ENCODE results near the gene TRIM37. TPM values are rescaled to one million over a fixed set of nuclear protein-coding genes. Genes with fewer than 3 reads are reported as not detected.

The TRIM37 gene
- total RNA-seq, 1 donor from 2014 or later: 25.4 TPM

- no peak for FAIRE-seq
- Histone ChIP-seq H3K79me2 (ENCODE audit: insufficient read depth, low read length) (no peaks in the 10 kb centered on the region), H3K36me3 (ENCODE audit: insufficient read depth, low read length) (no peaks in the 10 kb centered on the region)
Measured at GRCh38 chr17:58995247-58995940, 111.3 kb downstream of the TRIM37 start.

DNA sequence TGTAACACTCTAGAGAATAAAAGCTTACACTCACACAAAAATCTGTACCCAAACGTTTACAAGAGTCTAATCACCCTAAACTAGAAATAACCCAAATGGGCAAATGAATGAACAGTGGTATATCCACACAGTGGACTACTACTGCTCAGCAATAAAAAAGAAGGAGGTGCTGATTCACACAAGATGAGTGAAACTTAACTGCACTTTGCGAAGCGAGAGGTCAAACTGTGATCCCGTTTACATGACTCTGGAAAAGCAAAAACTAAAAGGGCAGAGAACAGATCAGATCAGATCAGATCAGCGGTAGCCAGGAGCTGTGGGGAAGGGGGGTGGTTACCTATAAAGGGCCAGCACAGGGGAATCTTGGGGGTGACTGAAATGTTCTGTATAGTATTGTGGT, 113.4 kb downstream of the TRIM37 start:
- peaks cover 25% of the 10 kb centered on the region for H3K4me1 ChIP-seq (ENCODE audit: insufficient read depth, low read length)
- H2AFZ ChIP-seq (ENCODE audit: low read depth, low read length): no peak overlapping the region
- Mint-ChIP-seq H3K9me3 (ENCODE audit: unreplicated experiment) (no peaks in the 10 kb centered on the region), H3K27ac (ENCODE audit: unreplicated experiment) (peak overlapping the region; percentile 99), H3K4me1 (ENCODE audit: low read depth, unreplicated experiment) (peaks cover 23% of the 10 kb centered on the region), H3K4me3 (ENCODE audit: unreplicated experiment) (no peak overlapping the region), H3K36me3 (ENCODE audit: low read depth, unreplicated experiment) (no peaks in the 10 kb centered on the region), H3K27me3 (ENCODE audit: low read depth, unreplicated experiment) (no peaks in the 10 kb centered on the region)
- H3K9ac ChIP-seq (ENCODE audit: low read length): peak overlapping the region; percentile 17
- TF ChIP-seq, protein P1, sequence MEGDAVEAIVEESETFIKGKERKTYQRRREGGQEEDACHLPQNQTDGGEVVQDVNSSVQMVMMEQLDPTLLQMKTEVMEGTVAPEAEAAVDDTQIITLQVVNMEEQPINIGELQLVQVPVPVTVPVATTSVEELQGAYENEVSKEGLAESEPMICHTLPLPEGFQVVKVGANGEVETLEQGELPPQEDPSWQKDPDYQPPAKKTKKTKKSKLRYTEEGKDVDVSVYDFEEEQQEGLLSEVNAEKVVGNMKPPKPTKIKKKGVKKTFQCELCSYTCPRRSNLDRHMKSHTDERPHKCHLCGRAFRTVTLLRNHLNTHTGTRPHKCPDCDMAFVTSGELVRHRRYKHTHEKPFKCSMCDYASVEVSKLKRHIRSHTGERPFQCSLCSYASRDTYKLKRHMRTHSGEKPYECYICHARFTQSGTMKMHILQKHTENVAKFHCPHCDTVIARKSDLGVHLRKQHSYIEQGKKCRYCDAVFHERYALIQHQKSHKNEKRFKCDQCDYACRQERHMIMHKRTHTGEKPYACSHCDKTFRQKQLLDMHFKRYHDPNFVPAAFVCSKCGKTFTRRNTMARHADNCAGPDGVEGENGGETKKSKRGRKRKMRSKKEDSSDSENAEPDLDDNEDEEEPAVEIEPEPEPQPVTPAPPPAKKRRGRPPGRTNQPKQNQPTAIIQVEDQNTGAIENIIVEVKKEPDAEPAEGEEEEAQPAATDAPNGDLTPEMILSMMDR (IDR thresholded peaks at IDR 0.05; ENCODE audit: insufficient read depth, low read depth, low read length): no peak
- TF ChIP-seq EZH2 (IDR thresholded peaks at IDR 0.05; ENCODE audit: insufficient read depth, low read length): no peak
- no peaks in the 10 kb centered on the region for H4K20me1 ChIP-seq (ENCODE audit: insufficient read depth, low read length)
- H3K9me3 ChIP-seq (ENCODE audit: insufficient read depth, low read depth, low read length): no peaks in the 10 kb centered on the region
- H3K36me3 ChIP-seq (ENCODE audit: insufficient read depth, low read length): no peaks in the 10 kb centered on the region
- H3K4me2 ChIP-seq (ENCODE audit: low read length): peak overlapping the region; percentile 1
- FAIRE-seq: no peak
- no peaks in the 10 kb centered on the region for H3K79me2 ChIP-seq (ENCODE audit: insufficient read depth, low read length)
- no peak for DNase-seq (ENCODE audit: low read depth)
- H3K27me3 ChIP-seq (ENCODE audit: insufficient read depth, low read length): no peaks in the 10 kb centered on the region
- no peak overlapping the region for H3K4me3 ChIP-seq (ENCODE audit: insufficient read depth, low read depth, low read length)
- peak overlapping the region; percentile 70 for H3K27ac ChIP-seq (ENCODE audit: low read depth, low read length)

More at GRCh38 chr17:58995247-58995940, 111.3 kb downstream of the TRIM37 start:
- H3K4me1 Mint-ChIP-seq (ENCODE audit: low read depth, unreplicated experiment): peaks cover 26% of the 10 kb centered on the region
- H2AFZ ChIP-seq (ENCODE audit: low read depth, low read length): no peak overlapping the region
- no peaks in the 10 kb centered on the region for H3K27me3 ChIP-seq (ENCODE audit: insufficient read depth, low read length)
- no peak overlapping the region for H3K4me2 ChIP-seq (ENCODE audit: low read length)
- no peak overlapping the region for H3K4me3 ChIP-seq (ENCODE audit: insufficient read depth, low read depth, low read length)
- no peaks in the 10 kb centered on the region for H4K20me1 ChIP-seq (ENCODE audit: insufficient read depth, low read length)
- no peaks in the 10 kb centered on the region for H3K27me3 Mint-ChIP-seq (ENCODE audit: low read depth, unreplicated experiment)
- no peak overlapping the region for H3K27ac Mint-ChIP-seq (ENCODE audit: unreplicated experiment)
- no peaks in the 10 kb centered on the region for H3K9me3 ChIP-seq (ENCODE audit: insufficient read depth, low read depth, low read length)
- DNase-seq (ENCODE audit: low read depth): peak; percentile 34
- H3K27ac ChIP-seq (ENCODE audit: low read depth, low read length): peak overlapping the region; percentile 63
- TF ChIP-seq EZH2 (IDR thresholded peaks at IDR 0.05; ENCODE audit: insufficient read depth, low read length): no peak
- TF ChIP-seq, protein P1 (IDR thresholded peaks at IDR 0.05; ENCODE audit: insufficient read depth, low read depth, low read length): no peak
- H3K36me3 Mint-ChIP-seq (ENCODE audit: low read depth, unreplicated experiment): peaks cover 3% of the 10 kb centered on the region
- no peak overlapping the region for H3K9ac ChIP-seq (ENCODE audit: low read length)
- no peak overlapping the region for H3K4me3 Mint-ChIP-seq (ENCODE audit: unreplicated experiment)
- H3K9me3 Mint-ChIP-seq (ENCODE audit: unreplicated experiment): no peaks in the 10 kb centered on the region
- H3K4me1 ChIP-seq (ENCODE audit: insufficient read depth, low read length): peaks cover 30% of the 10 kb centered on the region

GRCh38 chr17:58991718-58992331, 114.9 kb downstream of the TRIM37 start:
- Mint-ChIP-seq H3K27ac (ENCODE audit: unreplicated experiment) (peak overlapping the region; percentile 97), H3K36me3 (ENCODE audit: low read depth, unreplicated experiment) (no peaks in the 10 kb centered on the region), H3K4me3 (ENCODE audit: unreplicated experiment) (peak overlapping the region; percentile 20), H3K9me3 (ENCODE audit: unreplicated experiment) (no peaks in the 10 kb centered on the region), H3K27me3 (ENCODE audit: low read depth, unreplicated experiment) (no peaks in the 10 kb centered on the region), H3K4me1 (ENCODE audit: low read depth, unreplicated experiment) (peaks cover 18% of the 10 kb centered on the region)
- H3K9me3 ChIP-seq (ENCODE audit: insufficient read depth, low read depth, low read length): no peaks in the 10 kb centered on the region
- H3K4me3 ChIP-seq (ENCODE audit: insufficient read depth, low read depth, low read length): no peak overlapping the region
- H4K20me1 ChIP-seq (ENCODE audit: insufficient read depth, low read length): no peaks in the 10 kb centered on the region
- H3K4me1 ChIP-seq (ENCODE audit: insufficient read depth, low read length): peaks cover 17% of the 10 kb centered on the region
- FAIRE-seq: peak; percentile 32
- no peak overlapping the region for H2AFZ ChIP-seq (ENCODE audit: low read depth, low read length)
- no peaks in the 10 kb centered on the region for H3K79me2 ChIP-seq (ENCODE audit: insufficient read depth, low read length)
- no peaks in the 10 kb centered on the region for H3K36me3 ChIP-seq (ENCODE audit: insufficient read depth, low read length)
- peak overlapping the region; percentile 38 for H3K27ac ChIP-seq (ENCODE audit: low read depth, low read length)
- peak overlapping the region; percentile 40 for H3K4me2 ChIP-seq (ENCODE audit: low read length)
- H3K9ac ChIP-seq (ENCODE audit: low read length): no peak overlapping the region
- TF ChIP-seq, protein P1 (IDR thresholded peaks at IDR 0.05; ENCODE audit: insufficient read depth, low read depth, low read length): no peak
- TF ChIP-seq EZH2 (IDR thresholded peaks at IDR 0.05; ENCODE audit: insufficient read depth, low read length): no peak
- peak; percentile 82 for DNase-seq (ENCODE audit: low read depth)
- no peaks in the 10 kb centered on the region for H3K27me3 ChIP-seq (ENCODE audit: insufficient read depth, low read length)

Measured in astrocyte (in vitro differentiated cells and primary cell).